ENCODE data around the gene GNG12.
"Not testable (repeated sequence)": the region's sequence is repeated elsewhere in the genome, so short reads cannot be mapped to it uniquely, and the experiment has no call there.

The GNG12 gene

DNA sequence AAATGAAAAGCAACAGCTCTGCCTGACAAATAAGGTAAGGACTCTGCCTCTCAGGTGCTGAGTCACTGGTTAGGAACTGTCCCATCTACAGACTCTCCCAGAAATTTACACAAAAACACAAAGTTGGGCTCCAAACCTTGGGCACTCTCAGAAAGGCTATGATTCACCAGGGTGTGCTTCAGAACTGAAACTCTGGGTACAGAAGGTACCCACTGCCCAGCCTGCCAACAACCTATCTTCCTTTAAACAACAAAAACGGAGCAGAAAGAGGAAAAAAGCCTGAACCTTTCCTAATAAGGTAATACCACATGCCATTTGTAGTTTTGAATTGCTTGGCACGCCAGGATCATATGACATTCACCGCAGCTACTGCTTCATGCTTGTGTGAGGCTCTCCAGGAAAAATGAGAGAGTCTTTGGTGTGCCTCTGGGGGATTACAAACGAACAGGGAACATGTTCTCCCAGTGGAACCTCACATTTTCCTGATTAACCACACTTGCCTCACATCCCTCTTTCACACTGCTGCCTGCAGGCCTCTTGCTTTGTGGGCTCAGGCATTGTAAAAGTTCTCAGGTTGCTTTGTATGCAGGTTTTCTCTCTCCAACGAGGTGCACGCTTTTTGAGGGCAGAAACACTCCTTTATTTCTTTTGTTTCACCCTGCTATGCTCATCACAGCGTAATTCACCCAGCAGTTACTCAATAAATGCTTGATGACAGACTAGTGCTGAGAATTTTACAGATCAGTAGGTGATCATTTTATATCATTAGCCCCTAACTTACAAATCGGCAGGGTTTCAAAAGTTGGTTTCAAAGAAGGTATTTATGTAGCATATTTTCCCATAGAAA lies 83.2 kb downstream of the GNG12 start:
- DNase-seq = peak; percentile 97

DNA sequence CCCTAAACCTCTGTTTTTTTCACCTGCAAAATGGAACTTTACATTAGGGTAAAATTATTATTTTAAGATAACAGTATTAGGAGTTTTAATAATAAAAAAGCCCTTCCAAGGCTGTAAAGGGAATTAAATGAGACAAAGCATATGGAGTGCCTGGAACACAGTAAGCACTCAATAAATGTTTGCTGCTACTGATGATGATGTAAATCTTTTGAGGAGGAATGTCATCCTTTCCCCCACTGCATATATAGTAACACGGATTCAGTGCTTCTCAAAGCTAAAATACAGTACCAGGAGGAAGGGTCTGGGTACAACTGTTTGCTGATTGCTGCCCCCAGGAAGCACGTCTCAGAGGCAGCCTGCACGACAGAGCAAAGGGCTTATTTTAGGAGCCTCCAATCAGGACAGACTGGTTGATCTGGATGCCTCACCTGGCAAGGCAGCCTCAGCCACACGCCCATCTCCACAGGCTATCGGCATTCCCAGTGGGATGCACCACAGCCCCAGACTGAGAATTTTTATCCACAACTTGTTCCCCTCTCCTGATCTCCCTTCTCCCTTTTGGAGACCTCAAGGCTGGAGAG lies 83.9 kb downstream of the GNG12 start:
- DNase-seq = peak; percentile 95

GRCh38 chr1:67748630-67749029 lies 84.6 kb downstream of the GNG12 start:
- peak; percentile 95 for DNase-seq

DNA sequence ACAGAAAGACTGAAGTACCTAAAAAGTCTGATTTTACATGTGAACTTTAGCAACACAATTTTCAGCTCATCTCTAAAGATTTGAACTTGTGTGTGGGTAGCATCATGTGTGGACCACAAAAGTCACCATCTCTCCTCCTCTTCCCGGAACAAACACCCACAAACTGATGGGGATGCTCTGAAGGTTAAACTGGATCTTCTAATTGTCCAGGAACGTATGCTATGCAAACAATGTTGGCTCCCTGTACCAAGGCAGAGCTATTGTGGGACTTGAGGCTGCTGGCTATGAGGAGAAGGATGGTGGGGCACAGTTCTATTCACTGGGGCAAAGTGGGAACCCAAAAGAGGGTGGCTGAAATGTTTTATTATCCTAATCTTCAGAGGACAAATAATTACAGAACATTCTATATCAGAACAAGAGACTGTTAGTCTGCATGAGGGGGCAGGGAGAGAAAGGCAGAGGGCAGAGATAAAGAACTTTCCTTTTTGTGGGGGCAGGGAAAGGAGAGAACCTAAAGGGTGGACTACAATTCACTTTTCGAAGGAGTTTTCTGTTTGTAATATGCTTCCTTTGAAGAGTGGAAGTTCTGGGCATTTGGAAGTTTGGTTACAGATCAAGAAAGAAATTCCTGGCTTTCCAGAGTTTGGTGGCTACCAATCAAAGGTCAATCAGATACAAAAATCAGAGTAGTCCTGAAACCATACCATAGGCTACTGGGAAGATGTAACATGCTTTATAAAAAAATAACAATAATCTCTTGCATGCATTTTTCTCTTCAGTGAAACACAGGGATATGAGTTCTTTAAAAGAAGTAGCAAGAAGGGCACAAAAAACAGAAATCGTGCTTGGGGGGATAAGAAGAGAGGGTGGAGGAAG lies 85.4 kb downstream of the GNG12 start:
- DNase-seq = no peak

DNA sequence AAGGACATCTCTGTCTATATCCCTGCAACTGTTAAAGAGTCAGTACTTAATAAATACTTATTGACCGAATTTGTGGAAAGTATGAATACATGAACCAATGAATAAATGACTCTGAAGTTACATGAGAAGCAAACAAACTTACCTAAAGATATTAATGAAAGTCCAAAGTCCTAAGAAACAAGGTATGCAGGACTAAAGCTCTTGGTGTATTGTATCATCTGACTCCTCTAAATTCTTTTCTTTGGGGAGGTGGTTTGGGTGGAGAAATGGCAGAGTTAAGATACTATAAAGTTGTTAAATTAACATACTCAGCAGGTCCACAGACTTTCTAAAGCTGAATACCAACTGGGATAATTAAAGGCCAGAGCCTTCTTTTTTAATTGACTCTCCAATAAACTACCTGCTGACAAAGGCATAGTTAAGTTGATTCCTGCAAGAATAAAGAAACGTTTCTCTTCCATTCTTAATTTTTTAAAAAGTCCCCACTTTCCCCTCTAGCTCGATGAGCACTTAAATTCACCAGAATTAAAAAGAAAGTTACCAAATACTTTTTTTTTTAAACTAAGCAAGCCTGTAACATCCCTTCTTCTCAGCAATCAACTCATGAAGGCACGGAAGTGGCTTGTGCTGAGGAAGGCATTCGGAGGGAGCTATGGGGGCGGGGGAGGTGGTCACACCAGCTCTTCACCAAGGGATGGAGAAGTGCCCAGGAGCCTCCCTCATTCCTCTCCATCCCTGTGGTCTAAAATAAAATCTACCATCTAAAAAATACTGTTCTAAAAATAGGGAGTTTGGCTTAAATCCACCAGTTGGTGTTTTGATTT lies 87.2 kb downstream of the GNG12 start:
- DNase-seq = no peak

GRCh38 chr1:67743072-67743725 lies 90.1 kb downstream of the GNG12 start:
- no peak for DNase-seq

DNA sequence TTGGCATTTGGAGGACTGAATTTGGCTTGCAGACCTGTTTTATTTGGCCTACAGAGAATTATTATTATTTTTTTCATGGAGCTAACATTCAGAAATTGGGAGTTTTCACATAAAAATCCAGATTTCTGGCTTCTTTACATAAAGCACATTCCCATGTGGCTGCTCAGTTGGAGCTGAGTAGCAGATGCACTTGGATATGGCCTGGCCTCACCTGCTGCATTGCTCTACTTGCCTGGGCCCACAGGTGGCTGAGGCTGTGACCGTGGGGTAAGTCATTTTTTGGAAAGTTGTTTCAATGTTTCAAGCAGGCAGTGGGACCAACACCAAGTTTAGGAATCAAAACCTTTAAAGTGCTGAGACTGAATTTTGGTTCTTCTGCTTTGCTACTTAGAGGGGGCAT lies 91.5 kb downstream of the GNG12 start:
- DNase-seq = peak; percentile 36

- peak; percentile 69 for DNase-seq
These were observed 92.1 kb downstream of the GNG12 start for GRCh38 chr1:67741121-67741520.

GRCh38 chr1:67740543-67740942 lies 92.7 kb downstream of the GNG12 start:
- peak; percentile 53 for DNase-seq

DNA sequence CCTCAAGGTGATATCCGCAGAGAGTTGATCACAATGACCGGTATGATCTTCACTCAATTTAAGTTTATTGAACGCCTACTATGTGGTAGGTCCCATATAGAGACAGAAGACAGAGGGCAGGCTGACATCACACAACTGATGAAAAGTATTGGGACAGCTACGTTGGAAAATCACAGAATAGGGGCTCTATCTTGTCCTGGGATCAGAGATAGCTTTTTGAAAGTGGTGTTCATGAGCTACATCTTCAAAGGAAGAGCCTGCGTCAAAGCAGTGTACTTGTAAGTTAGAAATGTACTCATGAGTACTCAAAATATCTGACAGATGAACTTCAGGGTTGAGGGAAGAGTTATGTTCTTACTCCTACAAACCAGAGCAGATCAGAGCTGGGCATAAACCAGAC lies 93.9 kb downstream of the GNG12 start:
- DNase-seq = no peak

DNA sequence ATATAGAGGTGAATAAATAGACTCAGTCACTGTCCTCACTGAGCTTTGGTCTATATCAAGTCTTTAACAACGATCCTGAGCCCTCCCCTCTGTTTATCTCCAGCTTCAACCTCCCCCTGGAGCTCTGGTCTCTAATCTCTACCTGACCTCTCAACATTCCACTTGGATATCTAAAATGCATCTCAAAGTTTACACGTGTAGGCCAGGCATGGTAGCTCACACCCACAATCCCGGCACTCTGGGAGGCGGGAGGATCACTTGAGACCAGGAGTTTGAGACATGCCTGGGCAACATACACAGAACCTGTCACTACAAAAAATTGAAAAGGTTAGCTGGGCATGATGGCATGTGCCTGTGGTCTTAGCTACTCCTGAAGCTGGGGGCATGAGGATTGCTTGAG lies 94.9 kb downstream of the GNG12 start:
- DNase-seq = no peak

GRCh38 chr1:67737875-67738274 lies 95.4 kb downstream of the GNG12 start:
- no peak for DNase-seq

- DNase-seq = no peak
These were observed 96.5 kb downstream of the GNG12 start for GRCh38 chr1:67736750-67737149.

DNA sequence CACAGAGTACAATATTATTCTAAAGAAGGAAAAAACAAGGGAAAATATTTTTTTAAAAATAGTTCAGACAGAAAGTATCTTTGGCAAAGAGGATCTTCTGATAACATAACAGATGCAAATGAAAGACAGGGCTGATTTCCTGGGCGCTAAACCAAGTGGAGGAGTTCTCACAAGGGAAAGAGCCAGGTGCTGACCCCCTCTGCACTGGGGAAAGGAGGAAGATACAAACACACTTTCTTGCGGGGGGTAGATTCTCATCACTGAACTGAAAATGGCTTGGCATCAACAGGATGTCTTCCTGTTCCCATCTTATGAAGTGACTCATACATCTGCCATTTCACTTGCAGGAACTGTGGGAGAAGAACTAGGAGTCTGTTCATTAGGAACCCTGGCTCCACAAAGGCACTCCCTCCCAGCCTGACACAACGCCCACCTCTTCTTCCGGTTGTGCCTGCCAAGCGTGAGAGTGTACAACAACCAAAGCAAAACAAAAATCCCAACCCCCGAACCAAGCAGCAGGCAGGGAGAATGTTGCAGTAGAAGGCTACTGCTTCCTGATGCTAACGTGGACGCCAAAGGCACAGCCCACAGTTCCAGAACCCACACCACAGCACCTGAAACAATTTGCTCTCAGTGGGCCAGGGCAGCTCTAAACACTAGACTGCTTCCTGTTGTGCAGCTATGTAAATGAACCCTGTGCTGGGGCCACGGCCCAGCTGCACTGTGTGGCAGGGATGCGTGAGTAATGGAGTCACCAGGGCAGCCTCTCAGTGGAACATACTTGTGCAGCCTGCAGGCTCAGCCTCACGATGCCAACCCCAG lies 97.2 kb downstream of the GNG12 start:
- peak; percentile 98 for DNase-seq

GRCh38 chr1:67735206-67735605 lies 98.1 kb downstream of the GNG12 start:
- DNase-seq = no peak

GRCh38 chr1:67734323-67734690 lies 99.0 kb downstream of the GNG12 start:
- no peak for DNase-seq

GRCh38 chr1:67733681-67734322 lies 99.5 kb downstream of the GNG12 start:
- DNase-seq = no peak

- DNase-seq = no peak
These were observed 100.5 kb downstream of the GNG12 start for GRCh38 chr1:67732750-67733151.

- DNase-seq = no peak
These were observed 101.9 kb downstream of the GNG12 start for GRCh38 chr1:67731322-67731721.

DNA sequence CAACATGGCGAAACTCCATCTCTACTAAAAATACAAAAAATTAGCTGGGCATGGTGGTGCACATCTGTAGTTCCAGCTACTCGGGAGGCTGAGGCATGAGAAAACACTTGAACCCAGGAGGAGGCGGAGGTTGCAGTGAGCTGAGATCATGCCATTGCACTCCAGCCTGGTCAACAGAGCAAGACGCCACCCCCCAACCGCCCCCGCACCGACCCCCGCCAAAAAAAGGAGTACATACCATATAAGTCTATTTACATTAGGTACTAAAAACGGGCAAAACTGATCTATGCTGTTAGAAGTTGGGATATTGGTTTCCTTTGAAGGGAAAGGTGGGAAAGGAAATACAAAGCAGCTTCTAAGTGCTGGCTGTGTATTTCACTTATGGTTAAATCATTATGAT lies 103.0 kb downstream of the GNG12 start:
- not testable (repeated sequence) for DNase-seq

DNA sequence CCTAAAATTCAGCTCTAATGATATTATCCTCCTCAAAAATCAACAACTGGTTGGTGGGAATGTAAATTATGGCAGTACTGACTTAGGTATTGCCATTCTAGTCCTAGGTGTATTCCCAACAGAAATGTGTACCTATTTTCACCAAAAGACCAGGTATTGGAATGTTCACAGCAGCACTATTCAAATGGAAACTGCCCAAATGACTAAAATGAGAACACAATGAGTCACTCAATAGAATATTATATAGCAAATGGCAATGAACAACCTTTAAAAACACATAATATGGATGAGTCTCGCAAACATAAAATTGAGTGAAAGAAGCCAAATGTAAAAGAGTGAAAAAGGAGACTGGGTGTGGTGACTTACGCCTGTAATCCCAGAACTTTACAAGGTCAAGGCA lies 103.4 kb downstream of the GNG12 start:
- no peak for DNase-seq
